Measurements from ENCODE around the gene SLC15A2. TPM values are rescaled to one million over a fixed set of nuclear protein-coding genes. Genes with fewer than 3 reads are reported as not detected.

Gene SLC15A2
- total and polyA plus RNA-seq, 2 experiments from 2014 or later: 0.26 to 0.90 TPM

- TF ChIP-seq EZH2phosphoT487 (IDR thresholded peaks at IDR 0.05; ENCODE audit: unreplicated experiment): no peak
These were observed 63.6 kb downstream of the SLC15A2 start (continued) for GRCh38 chr3:121957674-121958415.

- TF ChIP-seq, protein P1, sequence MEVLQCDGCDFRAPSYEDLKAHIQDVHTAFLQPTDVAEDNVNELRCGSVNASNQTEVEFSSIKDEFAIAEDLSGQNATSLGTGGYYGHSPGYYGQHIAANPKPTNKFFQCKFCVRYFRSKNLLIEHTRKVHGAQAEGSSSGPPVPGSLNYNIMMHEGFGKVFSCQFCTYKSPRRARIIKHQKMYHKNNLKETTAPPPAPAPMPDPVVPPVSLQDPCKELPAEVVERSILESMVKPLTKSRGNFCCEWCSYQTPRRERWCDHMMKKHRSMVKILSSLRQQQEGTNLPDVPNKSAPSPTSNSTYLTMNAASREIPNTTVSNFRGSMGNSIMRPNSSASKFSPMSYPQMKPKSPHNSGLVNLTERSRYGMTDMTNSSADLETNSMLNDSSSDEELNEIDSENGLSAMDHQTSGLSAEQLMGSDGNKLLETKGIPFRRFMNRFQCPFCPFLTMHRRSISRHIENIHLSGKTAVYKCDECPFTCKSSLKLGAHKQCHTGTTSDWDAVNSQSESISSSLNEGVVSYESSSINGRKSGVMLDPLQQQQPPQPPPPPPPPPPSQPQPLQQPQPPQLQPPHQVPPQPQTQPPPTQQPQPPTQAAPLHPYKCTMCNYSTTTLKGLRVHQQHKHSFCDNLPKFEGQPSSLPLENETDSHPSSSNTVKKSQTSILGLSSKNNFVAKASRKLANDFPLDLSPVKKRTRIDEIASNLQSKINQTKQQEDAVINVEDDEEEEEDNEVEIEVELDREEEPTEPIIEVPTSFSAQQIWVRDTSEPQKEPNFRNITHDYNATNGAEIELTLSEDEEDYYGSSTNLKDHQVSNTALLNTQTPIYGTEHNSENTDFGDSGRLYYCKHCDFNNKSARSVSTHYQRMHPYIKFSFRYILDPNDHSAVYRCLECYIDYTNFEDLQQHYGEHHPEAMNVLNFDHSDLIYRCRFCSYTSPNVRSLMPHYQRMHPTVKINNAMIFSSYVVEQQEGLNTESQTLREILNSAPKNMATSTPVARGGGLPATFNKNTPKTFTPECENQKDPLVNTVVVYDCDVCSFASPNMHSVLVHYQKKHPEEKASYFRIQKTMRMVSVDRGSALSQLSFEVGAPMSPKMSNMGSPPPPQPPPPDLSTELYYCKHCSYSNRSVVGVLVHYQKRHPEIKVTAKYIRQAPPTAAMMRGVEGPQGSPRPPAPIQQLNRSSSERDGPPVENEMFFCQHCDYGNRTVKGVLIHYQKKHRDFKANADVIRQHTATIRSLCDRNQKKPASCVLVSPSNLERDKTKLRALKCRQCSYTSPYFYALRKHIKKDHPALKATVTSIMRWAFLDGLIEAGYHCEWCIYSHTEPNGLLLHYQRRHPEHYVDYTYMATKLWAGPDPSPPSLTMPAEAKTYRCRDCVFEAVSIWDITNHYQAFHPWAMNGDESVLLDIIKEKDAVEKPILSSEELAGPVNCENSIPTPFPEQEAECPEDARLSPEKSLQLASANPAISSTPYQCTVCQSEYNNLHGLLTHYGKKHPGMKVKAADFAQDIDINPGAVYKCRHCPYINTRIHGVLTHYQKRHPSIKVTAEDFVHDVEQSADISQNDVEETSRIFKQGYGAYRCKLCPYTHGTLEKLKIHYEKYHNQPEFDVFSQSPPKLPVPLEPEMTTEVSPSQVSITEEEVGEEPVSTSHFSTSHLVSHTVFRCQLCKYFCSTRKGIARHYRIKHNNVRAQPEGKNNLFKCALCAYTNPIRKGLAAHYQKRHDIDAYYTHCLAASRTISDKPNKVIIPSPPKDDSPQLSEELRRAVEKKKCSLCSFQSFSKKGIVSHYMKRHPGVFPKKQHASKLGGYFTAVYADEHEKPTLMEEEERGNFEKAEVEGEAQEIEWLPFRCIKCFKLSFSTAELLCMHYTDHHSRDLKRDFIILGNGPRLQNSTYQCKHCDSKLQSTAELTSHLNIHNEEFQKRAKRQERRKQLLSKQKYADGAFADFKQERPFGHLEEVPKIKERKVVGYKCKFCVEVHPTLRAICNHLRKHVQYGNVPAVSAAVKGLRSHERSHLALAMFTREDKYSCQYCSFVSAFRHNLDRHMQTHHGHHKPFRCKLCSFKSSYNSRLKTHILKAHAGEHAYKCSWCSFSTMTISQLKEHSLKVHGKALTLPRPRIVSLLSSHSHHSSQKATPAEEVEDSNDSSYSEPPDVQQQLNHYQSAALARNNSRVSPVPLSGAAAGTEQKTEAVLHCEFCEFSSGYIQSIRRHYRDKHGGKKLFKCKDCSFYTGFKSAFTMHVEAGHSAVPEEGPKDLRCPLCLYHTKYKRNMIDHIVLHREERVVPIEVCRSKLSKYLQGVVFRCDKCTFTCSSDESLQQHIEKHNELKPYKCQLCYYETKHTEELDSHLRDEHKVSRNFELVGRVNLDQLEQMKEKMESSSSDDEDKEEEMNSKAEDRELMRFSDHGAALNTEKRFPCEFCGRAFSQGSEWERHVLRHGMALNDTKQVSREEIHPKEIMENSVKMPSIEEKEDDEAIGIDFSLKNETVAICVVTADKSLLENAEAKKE (CRISPR knock-in tag; IDR thresholded peaks at IDR 0.05): no peak
- TF ChIP-seq NANOG (IDR thresholded peaks at IDR 0.05; ENCODE audit: borderline replicate concordance) (no peak), EZH2phosphoT487 (IDR thresholded peaks at IDR 0.05; ENCODE audit: unreplicated experiment) (no peak), ZNF114 (CRISPR knock-in tag; IDR thresholded peaks at IDR 0.05) (no peak), EZH2 (IDR thresholded peaks at IDR 0.05; ENCODE audit: low read depth, unreplicated experiment) (no peak), CTCF (conservative IDR thresholded peaks at IDR 0.05; ENCODE audit: low read depth in 2 of 2) (no peak), POLR2AphosphoS5 (IDR thresholded peaks at IDR 0.05; ENCODE audit: low read depth) (no peak), ETS1 (IDR thresholded peaks at IDR 0.05) (no peak), CREB1 (CRISPR knock-in tag; IDR thresholded peaks at IDR 0.05; ENCODE audit: low read depth) (no peak), JUNB (IDR thresholded peaks at IDR 0.05; ENCODE audit: unreplicated experiment) (no peak)
- TF ChIP-seq, protein P2, sequence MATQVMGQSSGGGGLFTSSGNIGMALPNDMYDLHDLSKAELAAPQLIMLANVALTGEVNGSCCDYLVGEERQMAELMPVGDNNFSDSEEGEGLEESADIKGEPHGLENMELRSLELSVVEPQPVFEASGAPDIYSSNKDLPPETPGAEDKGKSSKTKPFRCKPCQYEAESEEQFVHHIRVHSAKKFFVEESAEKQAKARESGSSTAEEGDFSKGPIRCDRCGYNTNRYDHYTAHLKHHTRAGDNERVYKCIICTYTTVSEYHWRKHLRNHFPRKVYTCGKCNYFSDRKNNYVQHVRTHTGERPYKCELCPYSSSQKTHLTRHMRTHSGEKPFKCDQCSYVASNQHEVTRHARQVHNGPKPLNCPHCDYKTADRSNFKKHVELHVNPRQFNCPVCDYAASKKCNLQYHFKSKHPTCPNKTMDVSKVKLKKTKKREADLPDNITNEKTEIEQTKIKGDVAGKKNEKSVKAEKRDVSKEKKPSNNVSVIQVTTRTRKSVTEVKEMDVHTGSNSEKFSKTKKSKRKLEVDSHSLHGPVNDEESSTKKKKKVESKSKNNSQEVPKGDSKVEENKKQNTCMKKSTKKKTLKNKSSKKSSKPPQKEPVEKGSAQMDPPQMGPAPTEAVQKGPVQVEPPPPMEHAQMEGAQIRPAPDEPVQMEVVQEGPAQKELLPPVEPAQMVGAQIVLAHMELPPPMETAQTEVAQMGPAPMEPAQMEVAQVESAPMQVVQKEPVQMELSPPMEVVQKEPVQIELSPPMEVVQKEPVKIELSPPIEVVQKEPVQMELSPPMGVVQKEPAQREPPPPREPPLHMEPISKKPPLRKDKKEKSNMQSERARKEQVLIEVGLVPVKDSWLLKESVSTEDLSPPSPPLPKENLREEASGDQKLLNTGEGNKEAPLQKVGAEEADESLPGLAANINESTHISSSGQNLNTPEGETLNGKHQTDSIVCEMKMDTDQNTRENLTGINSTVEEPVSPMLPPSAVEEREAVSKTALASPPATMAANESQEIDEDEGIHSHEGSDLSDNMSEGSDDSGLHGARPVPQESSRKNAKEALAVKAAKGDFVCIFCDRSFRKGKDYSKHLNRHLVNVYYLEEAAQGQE (IDR thresholded peaks at IDR 0.05; ENCODE audit: unreplicated experiment): no peak
- H3K4me1 Mint-ChIP-seq: peaks cover 28% of the 10 kb centered on the region
- no peak overlapping the region for H3K4me3 ChIP-seq
- H3K27ac ChIP-seq (ENCODE audit: low read depth): no peak overlapping the region
- H4K20me1 ChIP-seq (replicated peaks; ENCODE audit: insufficient read depth): no peaks in the 10 kb centered on the region
- no peaks in the 10 kb centered on the region for H3K27me3 ChIP-seq (ENCODE audit: insufficient read depth)
- no peaks in the 10 kb centered on the region; the same call in 1 of the 2 replicates for H3K36me3 ChIP-seq (ENCODE audit: insufficient read depth)
- H3K9me2 ChIP-seq (ENCODE audit: insufficient read depth): no peaks in the 10 kb centered on the region
- H3K27me3 Mint-ChIP-seq (ENCODE audit: insufficient read depth, low read depth, poor library complexity): peaks cover 13% of the 10 kb centered on the region
- peaks cover 5% of the 10 kb centered on the region; the same call in 1 of the 3 replicates for H3K36me3 Mint-ChIP-seq (ENCODE audit: low read depth)
- H3K27ac Mint-ChIP-seq: peak overlapping the region; percentile 57; the same call in 1 of the 2 replicates
- no peaks in the 10 kb centered on the region for H3F3A ChIP-seq (replicated peaks; ENCODE audit: low read depth)
- H3K4me3 Mint-ChIP-seq: no peak overlapping the region
- no peak overlapping the region for H3K4me2 ChIP-seq
- DNase-seq (ENCODE audit: low spot score): peak; percentile 25
- H3K4me1 ChIP-seq (ENCODE audit: insufficient read depth): peaks cover 16% of the 10 kb centered on the region
- H3K9me3 Mint-ChIP-seq: peaks cover 3% of the 10 kb centered on the region; the same call in 1 of the 3 replicates
- no peak overlapping the region for H2AFZ ChIP-seq
- no peaks in the 10 kb centered on the region for H3K79me2 ChIP-seq (replicated peaks; ENCODE audit: insufficient read depth)
- ATAC-seq: no peak
These were observed 64.6 kb downstream of the SLC15A2 start for GRCh38 chr3:121958801-121959200.

Measured in GM23338 (cell line).